ENCODE measurements around the gene GALNT18.

GALNT18 gene

GRCh38 chr11:11621573-11622339, at the start of gene GALNT18:
Gene GALNT18, minus strand, starts transcription at chr11:11622005.
- Histone ChIP-seq H3K4me3 (ENCODE audit: low read length) (peak within 1 kb of the TSS; percentile 78), H3K27me3 (replicated peaks; ENCODE audit: insufficient read depth, low read length) (no peaks in the 10 kb centered on the region), H3K9me2 (replicated peaks; ENCODE audit: insufficient read depth, low read length) (no peaks in the 10 kb centered on the region), H3K4me1 (ENCODE audit: low read length) (no peaks in the 10 kb centered on the region), H3F3A (ENCODE audit: insufficient read depth, low read length) (no peaks in the 10 kb centered on the region), H3K4me2 (ENCODE audit: low read depth, low read length) (peak within 1 kb of the TSS; percentile 93), H2AFZ (ENCODE audit: low read length) (peak within 1 kb of the TSS; percentile 91), H3K9me3 (replicated peaks; ENCODE audit: insufficient read depth, low read length) (no peaks in the 10 kb centered on the region), H3K36me3 (replicated peaks; ENCODE audit: insufficient read depth, low read length) (no peaks in the 10 kb centered on the region), H3K79me2 (ENCODE audit: low read length) (no peaks in the 10 kb centered on the region), H4K20me1 (ENCODE audit: insufficient read depth, low read length) (no peaks in the 10 kb centered on the region), H3K27ac (ENCODE audit: low read length) (no peak within 1 kb of the TSS), H3K9ac (ENCODE audit: low read length) (peak within 1 kb of the TSS; percentile 23; the same call in 1 of the 2 replicates)
- TF ChIP-seq, protein P1, sequence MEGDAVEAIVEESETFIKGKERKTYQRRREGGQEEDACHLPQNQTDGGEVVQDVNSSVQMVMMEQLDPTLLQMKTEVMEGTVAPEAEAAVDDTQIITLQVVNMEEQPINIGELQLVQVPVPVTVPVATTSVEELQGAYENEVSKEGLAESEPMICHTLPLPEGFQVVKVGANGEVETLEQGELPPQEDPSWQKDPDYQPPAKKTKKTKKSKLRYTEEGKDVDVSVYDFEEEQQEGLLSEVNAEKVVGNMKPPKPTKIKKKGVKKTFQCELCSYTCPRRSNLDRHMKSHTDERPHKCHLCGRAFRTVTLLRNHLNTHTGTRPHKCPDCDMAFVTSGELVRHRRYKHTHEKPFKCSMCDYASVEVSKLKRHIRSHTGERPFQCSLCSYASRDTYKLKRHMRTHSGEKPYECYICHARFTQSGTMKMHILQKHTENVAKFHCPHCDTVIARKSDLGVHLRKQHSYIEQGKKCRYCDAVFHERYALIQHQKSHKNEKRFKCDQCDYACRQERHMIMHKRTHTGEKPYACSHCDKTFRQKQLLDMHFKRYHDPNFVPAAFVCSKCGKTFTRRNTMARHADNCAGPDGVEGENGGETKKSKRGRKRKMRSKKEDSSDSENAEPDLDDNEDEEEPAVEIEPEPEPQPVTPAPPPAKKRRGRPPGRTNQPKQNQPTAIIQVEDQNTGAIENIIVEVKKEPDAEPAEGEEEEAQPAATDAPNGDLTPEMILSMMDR (IDR thresholded peaks at IDR 0.05; ENCODE audit: low read length) = peak; percentile 42
- TF ChIP-seq EZH2 (optimal IDR thresholded peaks at IDR 0.05; ENCODE audit: low read depth, low read length) = no peak
- TF ChIP-seq EZH2phosphoT487 (IDR thresholded peaks at IDR 0.05; ENCODE audit: low read length) = no peak
- peak; percentile 94 for DNase-seq

- Histone ChIP-seq H3K79me2 (ENCODE audit: low read length) (no peaks in the 10 kb centered on the region), H3F3A (ENCODE audit: insufficient read depth, low read length) (no peaks in the 10 kb centered on the region), H3K9ac (ENCODE audit: low read length) (no peak overlapping the region), H3K9me2 (replicated peaks; ENCODE audit: insufficient read depth, low read length) (no peaks in the 10 kb centered on the region), H2AFZ (ENCODE audit: low read length) (no peak overlapping the region), H3K27ac (ENCODE audit: low read length) (no peak overlapping the region), H3K36me3 (replicated peaks; ENCODE audit: insufficient read depth, low read length) (no peaks in the 10 kb centered on the region), H3K9me3 (replicated peaks; ENCODE audit: insufficient read depth, low read length) (no peaks in the 10 kb centered on the region), H3K4me2 (ENCODE audit: low read depth, low read length) (no peak overlapping the region), H3K4me3 (ENCODE audit: low read length) (no peak overlapping the region), H3K4me1 (ENCODE audit: low read length) (no peaks in the 10 kb centered on the region), H3K27me3 (replicated peaks; ENCODE audit: insufficient read depth, low read length) (no peaks in the 10 kb centered on the region), H4K20me1 (ENCODE audit: insufficient read depth, low read length) (no peaks in the 10 kb centered on the region)
- TF ChIP-seq EZH2phosphoT487 (IDR thresholded peaks at IDR 0.05; ENCODE audit: low read length) = no peak
- TF ChIP-seq, protein P1 (IDR thresholded peaks at IDR 0.05; ENCODE audit: low read length) = no peak
- TF ChIP-seq EZH2 (optimal IDR thresholded peaks at IDR 0.05; ENCODE audit: low read depth, low read length) = no peak
- no peak for DNase-seq
These were observed 48.8 kb upstream of the GALNT18 start for GRCh38 chr11:11670574-11670973.

DNA sequence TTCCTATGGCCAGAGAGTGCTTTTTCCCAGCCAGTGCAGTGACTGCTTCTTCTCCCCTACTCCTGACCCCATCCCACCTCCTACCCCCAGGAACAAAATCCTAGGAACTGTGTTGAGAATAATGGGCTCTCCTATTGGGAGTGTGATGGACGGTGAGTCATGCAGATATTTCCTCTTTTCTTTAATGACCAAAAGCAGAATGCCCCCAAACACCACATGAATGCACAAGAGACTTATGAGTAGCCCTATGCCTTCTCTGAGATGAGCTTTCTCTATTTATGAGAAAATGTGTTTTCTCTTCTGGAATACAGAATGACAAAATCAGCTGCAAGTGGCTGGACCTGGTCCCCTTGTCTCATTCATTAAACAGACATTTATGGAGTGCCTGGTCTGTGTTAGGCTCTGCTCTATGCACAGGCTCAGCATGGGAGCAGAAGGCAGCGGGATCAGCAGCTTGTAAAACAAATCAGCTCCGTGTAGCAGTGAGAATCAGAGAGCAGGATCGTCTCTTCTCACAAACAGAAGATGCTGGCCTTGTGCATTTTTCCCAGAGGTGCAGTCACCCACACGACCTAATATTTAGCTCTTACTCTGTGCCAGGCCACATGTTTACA, 47.5 kb upstream of the GALNT18 start:
- no peaks in the 10 kb centered on the region for H3K27me3 ChIP-seq (replicated peaks; ENCODE audit: insufficient read depth, low read length)
- H3K4me3 ChIP-seq (ENCODE audit: low read length) = no peak overlapping the region
- H3K9me3 ChIP-seq (replicated peaks; ENCODE audit: insufficient read depth, low read length) = no peaks in the 10 kb centered on the region
- TF ChIP-seq EZH2phosphoT487 (IDR thresholded peaks at IDR 0.05; ENCODE audit: low read length) (no peak), EZH2 (optimal IDR thresholded peaks at IDR 0.05; ENCODE audit: low read depth, low read length) (no peak)
- TF ChIP-seq, protein P1 (IDR thresholded peaks at IDR 0.05; ENCODE audit: low read length) = no peak
- H3K36me3 ChIP-seq (replicated peaks; ENCODE audit: insufficient read depth, low read length) = no peaks in the 10 kb centered on the region
- H3K79me2 ChIP-seq (ENCODE audit: low read length) = no peaks in the 10 kb centered on the region
- H4K20me1 ChIP-seq (ENCODE audit: insufficient read depth, low read length) = no peaks in the 10 kb centered on the region
- H3F3A ChIP-seq (ENCODE audit: insufficient read depth, low read length) = no peaks in the 10 kb centered on the region
- no peak for DNase-seq
- no peak overlapping the region for H3K4me2 ChIP-seq (ENCODE audit: low read depth, low read length)
- no peaks in the 10 kb centered on the region for H3K4me1 ChIP-seq (ENCODE audit: low read length)
- no peak overlapping the region for H3K9ac ChIP-seq (ENCODE audit: low read length)
- H3K9me2 ChIP-seq (replicated peaks; ENCODE audit: insufficient read depth, low read length) = no peaks in the 10 kb centered on the region
- H3K27ac ChIP-seq (ENCODE audit: low read length) = no peak overlapping the region
- no peak overlapping the region for H2AFZ ChIP-seq (ENCODE audit: low read length)
